ENCODE data around the gene WIPF3.

The WIPF3 gene

DNA sequence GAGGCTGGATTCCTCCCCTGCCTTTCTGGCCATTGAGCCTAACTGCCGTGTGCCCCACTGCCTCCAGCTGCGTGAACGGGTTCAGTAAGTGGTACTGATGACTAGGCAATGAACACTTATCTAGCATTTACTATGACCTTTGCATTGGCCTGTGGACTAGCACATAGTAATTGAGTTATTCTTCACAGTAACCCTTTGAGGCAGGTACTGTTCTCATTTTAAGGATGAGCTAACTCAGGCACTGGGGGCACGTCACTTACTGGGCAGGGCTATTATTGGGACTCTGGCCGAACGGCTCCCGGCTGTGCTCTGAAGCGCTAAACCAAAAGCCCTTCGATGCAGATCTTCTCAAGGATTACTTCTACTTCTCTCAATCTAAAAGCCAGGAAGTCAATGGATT lies 38.3 kb downstream of the WIPF3 start:
- no peak for DNase-seq (ENCODE audit: low read depth in 2 of 2, low spot score in 1 of 2)

DNA sequence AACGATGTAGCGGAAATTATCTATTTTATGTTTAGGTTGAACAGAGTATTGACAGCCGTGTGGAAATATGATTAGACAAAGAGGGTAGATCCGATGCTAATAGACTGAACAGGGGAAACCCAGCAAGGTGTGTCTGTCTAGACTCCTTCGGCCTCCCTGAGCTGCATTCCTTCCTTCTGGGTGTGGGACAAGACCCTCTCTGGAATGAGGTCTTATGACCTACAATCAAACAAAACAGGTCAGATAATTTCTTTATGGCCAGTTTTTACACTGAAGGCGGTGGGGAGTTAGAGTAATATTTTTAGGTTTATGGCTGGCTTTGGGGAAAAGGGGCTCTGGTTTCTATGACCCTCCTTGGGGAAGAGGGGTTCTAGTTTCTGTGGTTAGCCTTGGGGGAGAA lies 41.2 kb downstream of the WIPF3 start:
- DNase-seq (ENCODE audit: low read depth in 2 of 2, low spot score in 1 of 2) = no peak

DNA sequence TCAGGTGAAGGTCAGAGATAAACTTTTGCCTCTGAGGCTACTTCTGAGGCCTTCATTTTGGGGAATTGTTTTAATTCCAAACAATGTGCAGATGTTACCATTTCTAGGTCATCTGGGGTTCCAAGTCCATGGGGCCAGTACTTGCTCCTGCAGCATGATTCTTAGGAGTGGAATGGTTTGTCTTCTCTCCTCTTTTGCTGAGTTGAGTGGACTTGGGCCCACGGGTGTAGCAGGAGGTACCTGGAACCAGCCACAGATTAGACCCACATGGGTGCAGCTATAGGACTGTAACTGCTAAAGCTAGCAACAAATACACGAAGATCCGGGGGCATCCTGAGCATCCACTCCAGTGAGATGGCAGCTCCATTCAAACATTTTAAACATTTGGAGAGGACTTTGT lies 41.6 kb downstream of the WIPF3 start:
- DNase-seq (ENCODE audit: low read depth in 2 of 2, low spot score in 1 of 2) = no peak

DNA sequence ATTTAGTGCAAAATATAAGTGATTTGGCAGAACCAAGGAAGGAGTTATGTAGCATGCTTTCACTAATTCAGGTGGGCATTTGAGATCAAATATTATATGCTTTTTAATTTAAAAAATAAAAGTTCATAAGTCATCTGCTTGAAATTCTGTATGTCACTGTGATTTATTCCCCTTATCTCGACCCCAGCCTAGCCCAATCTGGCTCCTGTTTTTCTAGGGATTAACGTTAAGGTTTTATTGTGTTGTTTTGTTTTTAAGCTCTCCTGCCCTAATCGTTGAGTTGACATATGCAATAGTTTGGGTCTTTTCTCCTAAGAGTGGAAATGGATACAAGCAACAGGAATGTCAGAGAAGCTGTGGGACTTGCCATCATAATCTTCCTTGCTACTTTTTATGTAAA lies 42.6 kb downstream of the WIPF3 start:
- DNase-seq (ENCODE audit: low read depth in 2 of 2, low spot score in 1 of 2) = no peak

DNA sequence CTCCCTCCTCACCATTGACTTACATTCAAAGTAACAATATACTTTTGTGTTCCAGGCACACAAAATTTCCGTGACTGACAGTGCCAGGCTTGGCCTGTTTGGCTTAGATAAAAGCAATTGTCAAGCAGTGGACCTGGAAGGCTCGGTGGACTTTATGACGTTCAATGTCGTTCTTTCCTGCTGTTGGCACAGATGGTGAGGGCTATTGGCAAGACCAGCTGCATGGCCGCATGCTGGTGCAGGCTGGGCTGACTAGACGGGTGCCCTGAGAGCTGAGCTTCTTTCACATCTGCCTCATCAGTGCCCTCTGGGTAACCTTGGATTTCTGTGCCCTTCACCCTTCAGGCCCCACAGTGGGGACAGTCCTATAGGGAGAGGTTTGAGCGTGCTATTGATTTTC lies 45.2 kb downstream of the WIPF3 start:
- no peak for DNase-seq (ENCODE audit: low read depth in 2 of 2, low spot score in 1 of 2)

DNA sequence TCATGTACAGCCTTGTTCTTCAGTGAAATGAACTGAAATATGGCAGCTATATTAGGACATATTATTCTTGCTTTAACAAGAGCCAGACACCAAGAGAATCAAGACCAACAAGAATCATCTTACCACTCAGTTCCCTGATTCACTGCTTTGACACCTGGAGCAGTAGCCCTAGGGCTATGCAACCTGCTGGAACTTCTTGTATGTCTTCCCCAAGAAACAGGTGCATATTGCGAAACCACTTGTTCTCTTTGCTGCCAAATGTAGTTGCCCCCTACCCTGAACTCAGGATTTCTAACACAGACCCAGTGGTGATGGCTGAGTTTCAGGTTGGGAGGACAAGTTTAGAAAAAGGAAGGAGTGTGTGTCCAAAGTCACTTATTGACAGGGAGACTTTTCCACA lies 46.1 kb downstream of the WIPF3 start:
- DNase-seq (ENCODE audit: low read depth in 2 of 2, low spot score in 1 of 2) = no peak

DNA sequence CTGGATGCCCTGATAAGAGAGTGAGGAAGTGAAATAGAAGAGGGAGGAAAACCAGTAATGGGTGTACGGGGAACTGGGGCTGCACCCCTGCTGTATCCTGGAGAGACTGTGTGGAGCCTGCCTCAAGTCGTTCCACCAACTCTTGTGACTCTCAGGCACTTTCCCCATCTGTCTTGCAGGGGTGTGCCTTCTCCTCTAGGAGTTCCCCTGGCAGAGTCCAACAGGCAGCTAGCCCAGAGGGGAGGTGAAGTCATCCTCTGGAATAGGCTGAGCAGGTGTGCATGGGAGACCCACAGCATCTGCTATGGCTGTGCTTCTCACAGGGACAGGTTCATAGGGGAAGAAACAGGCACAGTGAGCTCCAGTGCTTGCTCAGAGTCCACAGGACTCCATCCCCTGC lies 46.8 kb downstream of the WIPF3 start:
- DNase-seq (ENCODE audit: low read depth in 2 of 2, low spot score in 1 of 2) = no peak

DNA sequence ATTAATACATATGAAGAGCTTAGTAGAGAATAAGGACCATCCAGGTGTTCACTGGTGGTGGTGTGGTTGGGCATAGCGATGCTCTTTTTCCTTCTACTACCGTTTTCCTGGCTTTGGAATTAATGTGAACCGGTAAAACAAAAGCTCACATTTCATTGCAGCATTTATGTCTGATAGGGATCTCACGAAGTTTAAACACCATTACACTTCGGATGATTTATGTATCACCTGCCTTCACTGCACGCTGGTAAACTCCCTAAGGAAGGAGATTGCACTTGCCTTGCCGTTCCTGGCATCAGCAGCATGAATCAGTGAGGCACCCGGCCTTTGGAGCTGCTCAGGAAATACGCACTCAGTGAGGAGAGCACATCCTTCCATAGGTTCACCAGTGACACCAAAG lies 47.5 kb downstream of the WIPF3 start:
- no peak for DNase-seq (ENCODE audit: low read depth in 2 of 2, low spot score in 1 of 2)

DNA sequence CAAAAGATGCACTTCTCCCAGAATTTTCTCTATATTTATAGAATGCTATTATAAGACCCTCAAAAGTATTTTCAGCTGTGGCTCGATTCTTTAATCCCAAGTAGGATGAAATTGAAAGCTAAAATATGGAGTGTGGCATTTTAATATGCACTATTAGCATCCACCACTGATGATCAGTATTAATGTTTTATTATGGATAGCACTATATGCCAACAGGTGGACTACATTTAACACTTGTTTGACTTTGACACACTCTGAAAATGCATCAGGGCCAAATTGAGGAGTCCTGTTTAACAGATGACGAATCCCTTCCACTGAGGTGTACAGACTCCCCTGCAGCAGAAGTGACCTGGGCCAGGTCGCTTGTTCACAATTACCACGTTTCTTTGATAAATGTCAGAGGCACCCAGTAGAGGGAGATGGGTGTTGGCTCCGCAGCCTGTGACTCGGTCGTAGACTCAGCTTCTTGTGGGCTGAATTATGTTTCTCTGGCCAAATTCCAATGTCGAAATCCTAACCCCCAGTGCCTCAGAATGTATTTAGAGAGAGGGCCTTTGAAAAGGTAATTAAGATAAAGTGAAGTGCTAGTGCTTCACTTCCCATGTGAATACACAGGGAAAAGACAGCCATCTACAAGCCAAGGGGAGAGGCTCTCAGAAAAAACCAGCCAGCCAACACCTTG lies 48.1 kb downstream of the WIPF3 start:
- no peak for DNase-seq (ENCODE audit: low read depth in 2 of 2, low spot score in 1 of 2)

DNA sequence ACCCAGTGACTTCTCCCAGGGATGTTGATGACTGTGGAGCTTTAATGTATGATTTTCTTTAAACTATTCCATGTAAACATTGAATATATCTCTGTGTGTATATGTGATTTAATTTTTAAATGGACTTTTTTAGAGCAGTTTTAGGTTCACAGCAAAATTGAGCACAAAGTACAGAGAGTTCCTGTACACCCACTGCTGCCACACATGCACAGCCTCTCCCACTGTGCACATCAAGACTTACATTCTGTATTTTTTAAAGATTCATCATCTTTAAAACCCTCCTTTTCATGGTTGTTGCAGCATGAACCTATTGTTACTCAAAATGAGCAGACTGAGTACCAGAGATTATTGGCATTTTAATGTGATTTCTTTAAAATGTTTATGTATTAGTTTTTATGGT lies 51.3 kb downstream of the WIPF3 start:
- no peak for DNase-seq (ENCODE audit: low read depth in 2 of 2, low spot score in 1 of 2)

DNA sequence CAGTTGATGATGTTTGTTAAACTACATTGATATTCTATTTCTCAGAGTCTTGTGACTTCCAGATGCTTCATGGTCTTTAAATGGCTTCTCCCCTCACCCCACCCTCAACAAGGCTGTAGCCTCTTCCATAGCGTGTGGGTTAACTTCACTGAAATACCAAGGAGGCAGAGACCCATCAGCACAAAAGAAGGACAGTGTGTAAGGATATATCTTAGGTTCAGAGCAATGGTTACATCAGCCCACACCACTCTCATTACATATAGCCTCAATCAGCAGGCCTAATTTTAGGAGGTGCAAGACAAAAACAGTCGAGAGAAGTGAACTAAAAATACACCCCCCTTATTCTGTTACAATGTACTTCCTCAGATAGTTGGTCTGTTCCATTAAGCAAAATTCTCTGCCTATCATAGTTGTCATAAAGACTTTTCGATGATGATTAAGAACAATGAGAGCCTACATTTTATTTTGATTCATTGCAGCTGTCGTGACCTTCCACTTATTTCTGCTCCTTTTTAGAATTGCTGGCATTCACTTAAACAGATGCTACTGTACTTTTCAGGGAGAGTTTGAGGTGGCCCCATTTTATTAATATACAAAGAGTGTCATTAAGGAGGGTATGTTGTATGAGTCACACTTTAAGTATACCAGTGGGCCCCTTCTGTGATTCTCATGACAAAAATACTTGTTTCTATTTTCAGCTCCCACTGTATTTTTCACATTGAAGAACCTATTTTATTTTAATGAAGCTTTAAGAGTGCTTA lies 52.1 kb downstream of the WIPF3 start:
- DNase-seq (ENCODE audit: low read depth in 2 of 2, low spot score in 1 of 2) = no peak

DNA sequence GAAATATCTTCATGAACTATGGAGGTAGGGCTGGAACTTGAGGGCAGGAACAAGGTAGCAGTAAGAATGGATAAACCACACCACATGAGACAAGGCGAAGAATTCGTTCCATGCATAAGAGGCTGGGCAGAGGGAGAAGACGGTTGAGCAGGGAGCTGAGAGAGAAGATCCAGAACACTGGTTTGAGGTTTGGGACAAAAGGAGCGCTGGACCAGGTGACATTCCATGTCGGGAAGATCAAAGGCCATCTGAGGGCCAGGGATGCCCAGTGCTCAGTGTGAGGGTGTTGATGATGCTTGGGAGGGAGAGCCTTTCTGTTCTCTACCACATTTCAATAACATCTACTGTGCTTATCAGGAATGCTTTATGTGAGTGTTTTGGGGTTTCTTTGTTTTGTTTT lies 52.8 kb downstream of the WIPF3 start:
- no peak for DNase-seq (ENCODE audit: low read depth in 2 of 2, low spot score in 1 of 2)

DNA sequence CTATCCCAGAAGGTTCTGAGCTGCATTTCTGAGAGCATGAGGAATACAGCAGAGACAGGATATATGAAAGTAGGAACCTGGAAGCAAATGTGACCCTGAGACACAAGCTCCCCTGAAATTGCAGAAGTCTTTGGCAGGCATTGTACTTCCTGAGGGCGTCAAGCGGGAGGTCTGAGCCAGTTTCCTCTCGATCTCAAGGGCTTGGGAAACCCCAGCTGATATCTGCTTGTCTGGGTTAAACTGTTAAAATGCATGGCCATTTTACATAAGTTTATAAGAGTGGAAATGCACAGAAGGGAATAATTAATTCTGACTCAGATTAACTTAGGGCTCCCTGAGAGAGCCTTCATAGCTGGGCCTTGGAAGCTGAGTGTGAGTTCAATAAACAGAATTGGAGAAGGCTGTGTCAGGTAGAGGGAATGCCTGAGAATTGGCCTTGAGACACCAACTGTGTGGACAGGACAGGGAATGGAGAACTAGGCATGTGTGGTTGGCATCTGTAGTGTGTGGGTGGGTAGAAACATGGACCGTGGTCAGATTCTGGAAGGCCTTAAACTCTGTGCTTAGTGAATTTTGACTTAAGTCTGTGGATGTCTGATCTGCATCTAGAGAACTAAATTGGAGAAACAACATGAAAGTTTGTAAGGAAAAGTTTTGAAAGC lies 53.3 kb downstream of the WIPF3 start:
- DNase-seq (ENCODE audit: low read depth in 2 of 2, low spot score in 1 of 2) = no peak

DNA sequence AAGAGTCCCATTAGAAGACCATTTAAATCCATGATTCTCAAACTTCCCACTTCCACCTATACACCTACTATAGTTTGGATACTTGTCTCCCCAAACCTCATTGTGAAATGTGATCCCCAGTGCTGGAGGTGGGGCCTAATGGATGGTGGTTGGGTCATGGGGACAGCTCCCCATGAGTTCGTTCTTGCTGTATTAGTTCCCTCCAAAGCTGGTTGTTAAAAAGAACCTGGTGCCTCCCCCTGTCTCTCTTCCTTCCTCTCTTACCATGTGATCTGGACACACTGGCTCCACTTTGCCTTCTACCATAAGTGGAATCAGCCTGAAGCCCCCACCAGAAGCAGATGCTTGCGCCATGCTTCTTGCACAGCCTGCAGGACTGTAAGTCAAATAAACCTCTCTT lies 53.9 kb downstream of the WIPF3 start:
- no peak for DNase-seq (ENCODE audit: low read depth in 2 of 2, low spot score in 1 of 2)

DNA sequence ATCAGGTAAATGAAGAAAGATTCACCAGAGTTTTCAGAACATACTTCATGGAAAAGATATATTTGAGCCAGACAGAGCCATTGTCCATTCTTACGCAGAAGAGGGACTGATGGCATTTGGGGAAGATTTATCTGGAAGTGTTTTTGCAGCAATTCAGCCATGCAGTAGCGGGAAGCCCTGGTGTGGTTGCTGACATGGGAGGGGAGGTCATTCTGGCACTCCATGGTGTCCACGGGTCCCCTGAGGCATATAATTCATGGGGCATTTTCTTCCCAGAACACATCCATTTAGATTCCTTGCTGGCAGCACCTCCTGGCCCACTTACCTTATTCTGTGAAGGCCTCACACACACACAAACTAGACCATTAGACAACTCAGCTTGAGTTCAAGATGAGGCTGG lies 55.6 kb downstream of the WIPF3 start:
- DNase-seq (ENCODE audit: low read depth in 2 of 2, low spot score in 1 of 2) = no peak

DNA sequence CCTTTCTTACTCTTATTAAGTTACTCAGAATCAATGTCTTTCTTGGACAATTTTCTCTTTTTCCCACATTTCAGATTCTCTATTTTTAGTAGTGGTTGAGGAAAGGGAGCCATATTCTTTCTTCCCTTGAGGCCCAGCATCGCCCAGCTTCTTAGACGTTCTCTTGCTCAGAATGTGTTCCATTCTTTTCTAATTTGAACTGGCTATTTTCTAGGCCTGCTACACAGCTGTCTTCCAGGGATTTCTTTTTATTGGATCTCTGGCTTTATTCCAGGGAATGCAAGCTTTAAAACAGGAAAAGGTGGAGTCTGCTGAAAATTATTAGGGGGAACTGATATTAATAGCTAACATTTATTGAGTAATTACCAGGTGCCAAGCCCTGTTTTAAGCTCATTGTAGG lies 58.3 kb downstream of the WIPF3 start:
- DNase-seq (ENCODE audit: low read depth in 2 of 2, low spot score in 1 of 2) = no peak

DNA sequence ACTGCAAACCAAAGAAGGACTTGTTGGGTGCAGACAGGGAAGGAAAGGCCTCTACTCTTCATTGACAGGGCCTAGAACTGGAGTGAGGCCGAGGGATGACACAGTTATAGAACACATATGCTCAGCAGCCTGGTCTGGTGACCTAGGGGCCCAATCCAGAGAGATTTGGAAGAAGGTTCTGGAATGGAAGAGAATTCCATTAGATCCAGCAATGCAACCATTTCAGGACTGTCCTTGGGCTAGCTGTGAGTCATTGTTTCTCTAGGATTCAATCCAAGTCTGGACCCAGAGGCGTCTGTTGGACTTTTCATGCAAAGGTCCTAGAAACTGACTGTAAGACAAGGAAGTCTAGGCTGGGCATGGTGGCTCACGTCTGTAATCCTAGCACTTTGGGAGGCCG lies 59.2 kb downstream of the WIPF3 start:
- no peak for DNase-seq (ENCODE audit: low read depth in 2 of 2, low spot score in 1 of 2)

DNA sequence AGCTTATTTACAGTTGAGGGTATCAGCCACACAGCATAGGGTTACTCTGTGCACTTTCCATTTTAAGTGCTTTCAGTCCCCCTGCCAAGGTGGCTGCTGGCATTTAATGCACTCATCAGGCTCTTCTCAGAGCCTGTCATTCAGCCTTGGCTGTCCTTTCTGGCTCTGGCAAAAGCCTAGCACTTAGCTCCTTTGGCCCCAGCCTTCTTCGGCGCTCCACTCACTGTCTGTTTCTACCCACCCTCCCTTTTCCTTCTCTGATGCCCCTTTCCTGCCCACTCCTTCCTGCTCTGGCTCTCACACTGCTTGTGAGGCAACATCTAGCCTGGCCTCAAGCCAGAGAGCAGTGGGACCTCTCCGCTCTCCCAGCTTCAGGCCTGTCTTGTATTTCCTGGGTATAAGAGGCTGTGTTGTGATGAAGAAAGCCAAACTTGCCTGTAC lies 60.2 kb downstream of the WIPF3 start:
- DNase-seq (ENCODE audit: low read depth in 2 of 2, low spot score in 1 of 2) = no peak

DNA sequence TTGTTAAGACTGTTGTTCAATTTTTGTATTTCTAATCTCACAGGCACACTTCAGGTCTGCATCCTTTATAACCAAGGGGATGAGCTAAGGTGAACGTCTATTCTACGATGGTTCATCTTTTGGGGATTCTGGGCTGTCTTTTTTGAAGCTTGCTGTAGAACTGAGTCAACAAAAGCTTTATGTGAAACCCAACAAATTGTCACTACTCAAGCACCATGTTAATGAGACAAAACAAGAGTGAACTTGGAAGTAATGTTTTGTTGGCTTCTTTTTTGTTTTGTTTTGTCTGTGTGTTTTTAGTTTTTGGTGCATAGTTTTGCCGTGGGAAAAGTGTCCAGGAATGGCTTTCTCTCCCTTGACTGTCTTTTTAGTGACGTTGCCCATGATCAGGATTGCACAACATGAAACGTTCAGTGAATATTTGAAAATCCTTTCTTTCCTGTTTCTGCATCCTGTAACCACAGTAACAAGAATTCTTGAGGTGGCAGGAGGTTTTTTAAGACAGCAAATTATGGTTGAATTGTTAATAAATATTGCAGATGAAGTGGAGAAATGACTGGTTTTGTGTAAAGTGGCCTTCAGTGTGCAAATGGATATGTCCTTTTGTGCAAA lies 65.6 kb downstream of the WIPF3 start:
- no peak for DNase-seq (ENCODE audit: low read depth in 2 of 2, low spot score in 1 of 2)

DNA sequence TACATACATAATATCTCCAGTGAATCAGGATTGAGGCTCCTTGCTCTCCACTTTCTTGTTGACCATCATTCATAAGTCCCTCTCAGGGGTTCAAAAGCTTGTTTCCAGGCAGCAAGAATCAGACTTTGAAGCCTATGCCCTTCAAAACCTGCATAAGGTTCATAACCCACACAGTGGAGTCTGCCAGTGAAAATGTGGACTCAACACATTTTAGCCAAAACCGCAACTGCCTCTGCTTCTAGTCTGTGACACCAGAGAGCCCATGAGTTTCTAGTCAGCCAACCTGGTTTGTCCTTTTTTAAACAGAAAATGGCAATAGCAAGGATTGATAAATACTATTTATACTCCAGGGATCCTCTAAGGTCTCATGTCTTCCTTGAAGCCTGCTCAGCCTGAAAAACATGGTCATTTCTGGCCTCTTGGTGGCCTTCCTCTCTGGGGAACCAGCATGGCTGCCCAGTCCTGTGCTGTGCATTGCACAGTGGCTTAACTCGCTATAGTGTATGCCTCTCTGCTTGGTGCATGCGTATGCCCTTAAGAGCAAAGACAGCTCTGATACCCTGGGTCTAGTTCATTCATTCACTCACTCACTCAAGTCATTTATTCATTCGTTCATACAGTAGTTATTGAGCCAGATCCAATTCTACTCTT lies 67.5 kb downstream of the WIPF3 start:
- no peak for DNase-seq (ENCODE audit: low read depth in 2 of 2, low spot score in 1 of 2)

DNA sequence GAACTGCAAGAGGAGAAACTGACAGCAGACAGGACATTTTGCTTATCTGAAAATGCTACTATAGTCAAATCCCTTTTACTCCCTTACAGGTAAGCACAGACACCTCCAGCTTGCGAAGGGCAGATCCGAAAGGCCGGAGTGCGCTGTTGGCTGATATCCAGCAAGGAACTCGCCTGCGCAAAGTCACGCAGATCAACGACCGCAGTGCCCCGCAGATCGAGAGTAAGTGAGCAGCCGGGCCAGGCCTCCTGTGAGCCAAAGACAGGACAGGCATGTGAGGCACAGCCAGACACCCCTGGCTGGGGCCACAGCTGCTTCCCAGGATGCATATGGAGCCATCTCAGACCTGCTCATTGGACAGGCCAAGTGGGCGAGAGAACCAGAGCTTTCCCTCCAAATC lies 69.4 kb downstream of the WIPF3 start:
- no peak for DNase-seq (ENCODE audit: low read depth in 2 of 2, low spot score in 1 of 2)

DNA sequence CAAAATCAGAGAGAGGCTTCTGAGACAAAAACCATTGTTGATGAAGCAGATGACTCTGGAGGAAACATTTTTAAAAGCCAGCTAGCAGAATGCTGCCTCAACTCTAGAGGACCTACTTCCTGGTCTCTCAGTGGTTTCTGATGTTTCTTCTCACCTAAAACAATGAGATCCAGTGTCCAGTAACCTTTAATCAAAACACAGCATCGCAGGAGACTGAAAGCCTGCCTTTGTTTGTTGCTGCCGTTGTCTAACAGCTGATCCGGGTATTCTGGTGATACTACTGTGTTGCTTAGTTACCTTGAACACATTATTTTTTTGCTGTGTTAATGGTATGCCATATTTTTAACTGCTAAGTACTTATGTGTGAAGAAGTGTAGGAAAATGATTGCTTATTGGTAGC lies 70.9 kb downstream of the WIPF3 start:
- DNase-seq (ENCODE audit: low read depth in 2 of 2, low spot score in 1 of 2) = no peak
